ENCODE results near the gene KCNK7. TPM values are rescaled to one million over a fixed set of nuclear protein-coding genes. Genes with fewer than 3 reads are reported as not detected.

Gene KCNK7
- total and polyA plus RNA-seq, 2 experiments from 2014 or later, result not detected

DNA sequence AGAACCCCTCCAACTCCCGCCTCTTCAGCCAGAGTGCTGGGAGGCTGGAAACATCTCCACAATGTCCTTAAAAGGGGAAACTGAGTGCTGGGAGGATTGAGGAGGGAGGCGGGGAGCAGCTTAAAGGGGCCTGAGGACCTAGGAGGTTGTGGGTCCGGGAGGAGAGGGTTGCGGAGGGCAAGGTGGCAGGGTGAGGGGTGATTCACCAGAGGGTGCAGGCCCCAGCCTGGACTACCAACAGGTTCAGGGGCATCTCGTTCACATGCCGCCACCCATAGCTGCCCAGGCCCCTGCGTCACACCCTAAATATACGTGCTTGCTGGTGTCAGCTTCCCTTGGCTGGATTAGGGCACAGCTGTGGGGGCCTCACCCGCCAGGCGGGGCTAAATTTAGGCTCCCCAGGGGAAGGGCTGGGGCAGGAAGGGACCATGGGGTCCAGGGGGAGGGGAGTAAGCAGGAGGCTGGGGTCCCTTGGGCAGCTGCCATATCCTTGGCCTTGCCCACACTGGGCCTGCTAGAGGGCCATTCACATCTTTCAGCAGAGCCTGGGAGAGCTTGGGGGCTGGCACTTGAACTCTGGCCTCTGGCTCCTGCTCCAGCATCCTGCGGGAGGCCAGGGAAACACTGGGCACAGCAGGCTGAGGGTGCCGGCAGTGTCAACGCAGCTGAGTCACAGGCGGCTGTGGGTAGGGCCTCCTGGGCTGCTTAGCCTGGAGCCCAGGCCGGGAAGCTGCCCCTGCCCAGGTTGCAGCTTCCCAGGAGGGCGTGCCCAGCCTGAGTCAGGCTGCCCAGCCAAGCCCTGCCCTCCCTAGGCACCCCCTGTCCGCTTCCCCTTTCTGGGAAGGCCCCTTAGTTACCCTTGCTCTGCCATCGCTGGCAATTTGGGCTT lies 18.5 kb downstream of the KCNK7 start:
- Histone ChIP-seq H3K9ac (peak overlapping the region; percentile 88), H3K27me3 (replicated peaks; ENCODE audit: insufficient read depth) (no peaks in the 10 kb centered on the region), H3K9me2 (ENCODE audit: insufficient read depth) (no peaks in the 10 kb centered on the region), H3K36me3 (ENCODE audit: low read depth) (peaks cover 6% of the 10 kb centered on the region; the same call in 1 of the 2 replicates), H3K79me2 (ENCODE audit: insufficient read depth) (peaks cover 40% of the 10 kb centered on the region), H3K9me3 (ENCODE audit: low read depth) (no peaks in the 10 kb centered on the region), H3K4me3 (peak overlapping the region; percentile 92), H3F3A (ENCODE audit: insufficient read depth) (peaks cover 10% of the 10 kb centered on the region), H3K4me2 (ENCODE audit: unreplicated experiment) (peak overlapping the region; percentile 88), H3K4me1 (ENCODE audit: insufficient read depth) (peaks cover 24% of the 10 kb centered on the region), H4K20me1 (ENCODE audit: insufficient read depth) (no peaks in the 10 kb centered on the region), H3K27ac (peak overlapping the region; percentile 77), H2AFZ (no peak overlapping the region)
- WGBS, 2 experiments (ENCODE audit: low coverage in 1 of 2, low lambda C conversion rate in 2 of 2, missing lambda C conversion rate in 2 of 2), result 11 to 14% methylated on average over 17 to 18 of the region's 18 CpGs
- in situ Hi-C loops (cut with MboI), result no loop called here
- TF ChIP-seq EZH2phosphoT487 (IDR thresholded peaks at IDR 0.05; ENCODE audit: insufficient read depth, low read depth) (no peak), EZH2 (IDR thresholded peaks at IDR 0.05; ENCODE audit: insufficient read depth, poor library complexity, severe bottlenecking) (no peak)
- DNase-seq, result peak; percentile 93

DNA sequence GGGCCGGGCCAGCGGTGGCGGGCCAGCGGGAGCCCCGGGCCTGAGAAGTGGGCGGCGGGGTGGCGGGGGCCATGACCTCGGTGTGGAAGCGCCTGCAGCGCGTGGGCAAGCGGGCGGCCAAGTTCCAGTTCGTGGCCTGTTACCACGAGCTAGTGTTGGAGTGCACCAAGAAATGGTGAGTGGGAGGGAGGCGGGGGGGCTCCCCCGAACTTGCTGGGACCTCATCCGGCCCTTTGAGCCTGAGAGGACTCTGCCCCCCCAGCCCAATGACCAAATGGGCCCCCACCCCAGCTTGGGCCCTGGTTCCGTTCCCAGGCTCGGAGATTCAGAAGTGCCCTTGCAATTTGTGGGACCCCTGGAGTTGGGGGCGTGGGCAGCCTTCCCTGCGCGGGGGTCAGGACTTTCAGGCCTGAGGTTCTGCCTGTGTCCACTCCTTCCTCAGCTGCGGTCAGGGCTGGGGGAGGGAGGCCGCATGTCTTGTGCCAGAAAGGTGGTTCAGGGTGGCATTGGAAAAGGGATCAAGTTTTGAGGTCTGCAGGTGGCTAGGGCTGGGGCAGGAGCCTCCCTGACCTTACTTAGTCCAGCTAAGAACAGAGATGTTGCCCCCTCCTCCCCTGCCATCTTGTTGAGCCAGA lies 19.3 kb downstream of the KCNK7 start:
- in situ Hi-C loops (cut with MboI), result no loop called here
- Histone ChIP-seq H3K9ac (peak overlapping the region; percentile 88), H3K79me2 (ENCODE audit: insufficient read depth) (peaks cover 48% of the 10 kb centered on the region), H3K4me2 (ENCODE audit: unreplicated experiment) (peak overlapping the region; percentile 88), H3K27ac (peak overlapping the region; percentile 77), H3K9me2 (ENCODE audit: insufficient read depth) (no peaks in the 10 kb centered on the region), H3K27me3 (replicated peaks; ENCODE audit: insufficient read depth) (no peaks in the 10 kb centered on the region), H3K9me3 (ENCODE audit: low read depth) (no peaks in the 10 kb centered on the region), H3K4me1 (ENCODE audit: insufficient read depth) (peaks cover 32% of the 10 kb centered on the region), H4K20me1 (ENCODE audit: insufficient read depth) (no peaks in the 10 kb centered on the region), H3F3A (ENCODE audit: insufficient read depth) (peaks cover 10% of the 10 kb centered on the region), H3K36me3 (ENCODE audit: low read depth) (no peaks in the 10 kb centered on the region; the same call in 1 of the 2 replicates), H3K4me3 (peak overlapping the region; percentile 92), H2AFZ (0 out of 2 replicates have a peak overlapping the region, but pooled peaks have one; percentile 25)
- 3% methylated on average over 16 to 23 of the region's 26 CpGs for WGBS, 2 experiments (ENCODE audit: low coverage in 1 of 2, low lambda C conversion rate in 2 of 2, missing lambda C conversion rate in 2 of 2)
- no peak for TF ChIP-seq EZH2 (IDR thresholded peaks at IDR 0.05; ENCODE audit: insufficient read depth, poor library complexity, severe bottlenecking)
- no peak for TF ChIP-seq EZH2phosphoT487 (IDR thresholded peaks at IDR 0.05; ENCODE audit: insufficient read depth, low read depth)
- DNase-seq, result peak; percentile 41

DNA sequence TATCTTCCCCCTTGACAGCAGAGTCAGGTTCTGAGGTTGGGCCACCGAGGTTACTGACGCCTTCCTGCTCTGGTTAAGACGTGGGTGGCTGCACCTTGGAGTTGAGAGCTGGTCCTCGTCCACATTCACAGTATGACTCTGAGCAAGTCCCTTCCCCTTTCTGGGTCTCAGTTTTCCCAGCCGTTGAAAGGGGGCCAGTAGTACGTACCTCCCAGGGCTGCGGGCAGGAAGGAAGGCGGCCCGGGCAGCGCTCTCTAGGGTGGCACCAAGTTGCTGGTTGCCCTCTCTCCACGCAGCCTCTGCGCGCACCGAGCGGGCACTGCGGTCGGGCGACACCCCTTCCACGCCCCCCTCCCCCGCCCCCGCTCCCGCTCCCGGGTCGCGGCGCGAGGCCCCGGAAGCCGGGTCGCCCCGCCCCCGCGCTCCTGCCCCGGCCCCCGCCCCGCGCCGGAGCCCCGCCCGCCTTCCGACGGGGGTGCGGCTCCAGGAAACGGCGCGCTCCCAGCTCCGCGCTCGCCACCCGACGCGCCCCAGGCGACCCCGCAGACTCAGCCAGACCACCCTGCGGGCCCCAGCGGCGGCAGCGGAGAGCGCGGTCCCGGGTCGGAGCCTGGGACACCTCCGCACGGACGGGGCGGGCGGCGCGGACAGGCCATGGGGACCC lies 19.9 kb downstream of the KCNK7 start, which contains the start of gene EHBP1L1:
Gene EHBP1L1 (plus strand): TSS at position 486 of the 664 bp plus-strand sequence. CDS start 250 bp downstream, outside the sequence.
- Histone ChIP-seq H2AFZ (0 out of 2 replicates have a peak within 1 kb of the TSS, but pooled peaks have one; percentile 25), H4K20me1 (ENCODE audit: insufficient read depth) (no peaks in the 10 kb centered on the region), H3K9me3 (ENCODE audit: low read depth) (no peaks in the 10 kb centered on the region), H3K27ac (peak within 1 kb of the TSS; percentile 77), H3K36me3 (ENCODE audit: low read depth) (no peaks in the 10 kb centered on the region; the same call in 1 of the 2 replicates), H3K9ac (peak within 1 kb of the TSS; percentile 88), H3K9me2 (ENCODE audit: insufficient read depth) (no peaks in the 10 kb centered on the region), H3K27me3 (replicated peaks; ENCODE audit: insufficient read depth) (no peaks in the 10 kb centered on the region), H3K4me2 (ENCODE audit: unreplicated experiment) (peak within 1 kb of the TSS; percentile 88), H3F3A (ENCODE audit: insufficient read depth) (peaks cover 10% of the 10 kb centered on the region), H3K79me2 (ENCODE audit: insufficient read depth) (peaks cover 54% of the 10 kb centered on the region), H3K4me1 (ENCODE audit: insufficient read depth) (peaks cover 36% of the 10 kb centered on the region), H3K4me3 (peak within 1 kb of the TSS; percentile 92)
- in situ Hi-C loops (cut with MboI), result no loop called here
- WGBS, 2 experiments (ENCODE audit: low coverage in 1 of 2, low lambda C conversion rate in 2 of 2, missing lambda C conversion rate in 2 of 2), result 1 to 2% methylated on average over 33 to 46 of the region's 69 CpGs
- peak; percentile 78 for DNase-seq
- TF ChIP-seq EZH2phosphoT487 (IDR thresholded peaks at IDR 0.05; ENCODE audit: insufficient read depth, low read depth) (no peak), EZH2 (IDR thresholded peaks at IDR 0.05; ENCODE audit: insufficient read depth, poor library complexity, severe bottlenecking) (no peak)

All from GM23248 (cell line).